NT2/D1 (cell line): ENCODE results near the gene S100A2.

Source experiments
- DNase-seq: peaks from one replicate; pipeline ENCODE4 v3.0.0-alpha.2; 2011; ENCODE audit warnings: low read depth, low spot score
- H3K27me3 ChIP-seq: 2 replicates; pipeline ENCODE4 v1.6.0; 2011; ENCODE audit warnings: mild to moderate bottlenecking; ENCODE audit not compliant: insufficient read length, insufficient read depth
- H3K36me3 ChIP-seq: 2 replicates; pipeline ENCODE4 v1.6.1; 2011; ENCODE audit warnings: mild to moderate bottlenecking, low read length, mixed read lengths; ENCODE audit not compliant: insufficient read depth, insufficient read length
- H3K4me1 ChIP-seq: 2 replicates; pipeline ENCODE4 v1.5.1; 2011; ENCODE audit not compliant: insufficient read depth, insufficient read length
- H3K4me3 ChIP-seq: 2 replicates; pipeline ENCODE4 v1.5.1; 2011; ENCODE audit warnings: low read depth; ENCODE audit not compliant: insufficient read length
- H3K9ac ChIP-seq: 2 replicates; pipeline ENCODE4 v1.6.0; 2011; ENCODE audit warnings: low read depth; ENCODE audit not compliant: insufficient read length
- H3K9me3 ChIP-seq: 2 replicates; pipeline ENCODE4 v1.5.1; 2011; ENCODE audit warnings: mild to moderate bottlenecking, low read length; ENCODE audit not compliant: insufficient read depth
- SUZ12 ChIP-seq: IDR thresholded peaks from 2 replicates; pipeline ENCODE4 v1.6.1; 2011; ENCODE audit not compliant: insufficient read length, insufficient read depth; ENCODE audit errors: extremely low read depth
- YY1 ChIP-seq: IDR thresholded peaks from 2 replicates; pipeline ENCODE4 v1.6.1; 2011; ENCODE audit not compliant: insufficient read length, insufficient read depth
- ZNF274 ChIP-seq: IDR thresholded peaks from 2 replicates; pipeline ENCODE4 v1.6.1; 2011; ENCODE audit warnings: mild to moderate bottlenecking, low read depth, low read length

The S100A2 gene

GRCh38 chr1:153541641-153542590 is 23.7 kb downstream of the S100A2 start:
- Histone ChIP-seq H3K4me3 (no peak overlapping the region), H3K4me1 (peaks cover 14% of the 10 kb centered on the region), H3K9me3 (peaks cover 11% of the 10 kb centered on the region; the same call in 1 of the 2 replicates), H3K36me3 (peaks cover 5% of the 10 kb centered on the region), H3K27me3 (no peaks in the 10 kb centered on the region), H3K9ac (no peak overlapping the region)
- DNase-seq = no peak
- TF ChIP-seq YY1 = no peak
- TF ChIP-seq ZNF274 = no peak
- no peak for TF ChIP-seq SUZ12

- TF ChIP-seq ZNF274 (no peak), YY1 (no peak), SUZ12 (no peak)
- DNase-seq = no peak
- Histone ChIP-seq H3K9ac (no peak within 1 kb of the TSS), H3K27me3 (no peaks in the 10 kb centered on the region), H3K4me3 (no peak within 1 kb of the TSS), H3K9me3 (peaks cover 11% of the 10 kb centered on the region; the same call in 1 of the 2 replicates), H3K36me3 (peaks cover 5% of the 10 kb centered on the region), H3K4me1 (peaks cover 18% of the 10 kb centered on the region)
Measured at GRCh38 chr1:153540394-153541361, 25.0 kb downstream of the S100A2 start, which contains the start of gene S100A5. S100A5 (minus strand) TSS chr1:153540934; CDS start chr1:153540191, 743 bp downstream.

- Histone ChIP-seq H3K27me3 (no peaks in the 10 kb centered on the region), H3K9me3 (peaks cover 8% of the 10 kb centered on the region; the same call in 1 of the 2 replicates), H3K4me3 (no peak overlapping the region), H3K4me1 (peaks cover 9% of the 10 kb centered on the region), H3K9ac (no peak overlapping the region), H3K36me3 (peaks cover 5% of the 10 kb centered on the region)
- no peak for DNase-seq
- TF ChIP-seq YY1 = no peak
- TF ChIP-seq SUZ12 = no peak
- TF ChIP-seq ZNF274 = no peak
Measured at GRCh38 chr1:153539395-153540093, 26.1 kb downstream of the S100A2 start.

- DNase-seq = peak; percentile 65
- Histone ChIP-seq H3K4me3 (no peak overlapping the region), H3K27me3 (no peaks in the 10 kb centered on the region), H3K9ac (no peak overlapping the region), H3K9me3 (no peaks in the 10 kb centered on the region), H3K36me3 (no peaks in the 10 kb centered on the region), H3K4me1 (peaks cover 12% of the 10 kb centered on the region)
- TF ChIP-seq YY1 = no peak
- no peak for TF ChIP-seq ZNF274
- TF ChIP-seq SUZ12 = no peak
Measured at GRCh38 chr1:153538315-153538821, 27.3 kb downstream of the S100A2 start.

GRCh38 chr1:153537376-153537730 is 28.3 kb downstream of the S100A2 start:
- no peak overlapping the region for H3K9ac ChIP-seq
- H3K9me3 ChIP-seq = no peaks in the 10 kb centered on the region
- no peak for DNase-seq
- peaks cover 13% of the 10 kb centered on the region for H3K4me1 ChIP-seq
- no peak overlapping the region for H3K4me3 ChIP-seq
- TF ChIP-seq SUZ12 = no peak
- no peaks in the 10 kb centered on the region for H3K36me3 ChIP-seq
- no peaks in the 10 kb centered on the region for H3K27me3 ChIP-seq

DNA sequence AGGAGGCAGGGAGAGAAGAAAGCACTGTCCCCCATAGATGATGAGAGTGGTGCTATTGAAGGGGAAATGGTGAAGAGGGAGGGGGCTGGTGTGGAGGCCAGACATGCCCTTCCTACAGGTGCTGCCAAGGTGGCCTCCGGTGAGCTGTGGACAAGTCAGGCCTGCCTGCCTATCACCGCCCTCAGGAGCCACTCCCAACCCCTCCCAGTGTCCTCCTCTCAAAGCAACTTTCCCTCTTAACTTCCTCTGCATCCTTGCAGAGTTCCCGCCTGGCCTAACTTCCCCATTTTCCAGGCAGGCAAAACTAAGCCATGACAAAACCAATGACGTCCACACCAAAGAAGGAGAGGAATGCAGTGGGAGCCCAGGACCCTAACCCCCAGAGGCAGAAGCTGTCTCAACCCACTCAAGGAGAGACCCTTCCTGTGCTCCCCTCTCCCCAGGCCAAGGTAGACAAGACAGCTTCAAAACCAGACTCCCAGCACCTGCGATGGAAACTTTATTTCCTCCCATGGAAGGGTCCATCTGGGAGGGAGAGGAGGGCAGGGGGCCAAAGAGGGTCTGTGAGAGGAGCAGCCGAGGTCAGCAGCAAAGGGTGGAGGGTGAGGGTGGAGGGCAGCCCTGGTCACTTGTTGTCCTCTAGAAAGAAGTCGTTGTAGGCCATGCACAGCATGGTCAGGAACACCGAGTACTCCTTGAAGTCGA is 28.8 kb downstream of the S100A2 start:
- Histone ChIP-seq H3K36me3 (no peaks in the 10 kb centered on the region), H3K4me1 (peaks cover 13% of the 10 kb centered on the region), H3K9me3 (no peaks in the 10 kb centered on the region), H3K4me3 (no peak overlapping the region), H3K9ac (no peak overlapping the region), H3K27me3 (no peaks in the 10 kb centered on the region)
- TF ChIP-seq SUZ12 (no peak), ZNF274 (no peak)
- DNase-seq = no peak
